SK-N-SH treated with all-trans-retinoic acid at 6 μM for 48 hours (cell line): ENCODE data around the gene INS.

Source experiments
- ARNTL ChIP-seq: fragments of 450-650 bp; formaldehyde crosslinking; IDR thresholded peaks from 2 replicates; pipeline ENCODE4 v1.5.0; 2020; ENCODE audit warnings: low read depth, mild to moderate bottlenecking, moderate library complexity, borderline replicate concordance
- BACH2 ChIP-seq: fragments of 250-450 bp; sonication (Bioruptor Pico); IDR thresholded peaks from 2 replicates; pipeline ENCODE4 v1.9.0; 2021; ENCODE audit warnings: mild to moderate bottlenecking, borderline replicate concordance
- CSDC2 ChIP-seq: fragments of 250-450 bp; sonication (Bioruptor Pico); IDR thresholded peaks from 2 replicates; pipeline ENCODE4 v1.5.0; 2020; ENCODE audit warnings: mild to moderate bottlenecking, moderate library complexity
- ESRRG ChIP-seq: fragments of 250-450 bp; sonication (Bioruptor Pico); IDR thresholded peaks from 2 replicates; pipeline ENCODE4 v1.6.1; 2021; ENCODE audit warnings: mild to moderate bottlenecking
- RARB ChIP-seq: fragments of 250-450 bp; sonication (Bioruptor Pico); IDR thresholded peaks from 2 replicates; pipeline ENCODE4 v1.8.0; 2021; ENCODE audit warnings: mild to moderate bottlenecking, moderate library complexity
- SNAI2 ChIP-seq: fragments of 250-450 bp; sonication (Bioruptor Pico); IDR thresholded peaks from 2 replicates; pipeline ENCODE4 v1.5.0; 2020; ENCODE audit warnings: mild to moderate bottlenecking, moderate library complexity
- ZFP3 ChIP-seq: fragments of 250-450 bp; sonication (Bioruptor Pico); IDR thresholded peaks from 2 replicates; pipeline ENCODE4 v1.5.0; 2020; ENCODE audit warnings: mild to moderate bottlenecking, moderate library complexity
- ZFP30 ChIP-seq: fragments of 450-650 bp; formaldehyde crosslinking; IDR thresholded peaks from 2 replicates; pipeline ENCODE4 v1.5.0; 2022; ENCODE audit warnings: mild to moderate bottlenecking, moderate library complexity
- ZNF8 ChIP-seq: fragments of 450-650 bp; formaldehyde crosslinking; IDR thresholded peaks from 2 replicates; pipeline ENCODE4 v1.5.0; 2020; ENCODE audit warnings: mild to moderate bottlenecking, moderate library complexity
- TF ChIP-seq, protein P1 (sequence below): fragments of 250-450 bp; sonication (Bioruptor Pico); IDR thresholded peaks from 2 replicates; pipeline ENCODE4 v1.5.1; 2021; ENCODE audit warnings: mild to moderate bottlenecking, moderate library complexity
- TF ChIP-seq, protein P2 (sequence below): fragments of 250-450 bp; sonication (Bioruptor Pico); IDR thresholded peaks from 2 replicates; pipeline ENCODE4 v1.8.0; 2021; ENCODE audit warnings: low read depth, mild to moderate bottlenecking, moderate library complexity, borderline replicate concordance
- TF ChIP-seq, protein P3 (sequence below): fragments of 250-450 bp; sonication (Bioruptor Pico); IDR thresholded peaks from 2 replicates; pipeline ENCODE4 v1.8.0; 2020; ENCODE audit warnings: mild to moderate bottlenecking, moderate library complexity, borderline replicate concordance
- TF ChIP-seq, protein P4 (sequence below): fragments of 250-450 bp; sonication (Bioruptor Pico); IDR thresholded peaks from 2 replicates; pipeline ENCODE4 v1.5.1; 2020; ENCODE audit warnings: low read depth, mild to moderate bottlenecking, moderate library complexity
- TF ChIP-seq, protein P5 (sequence below): fragments of 250-450 bp; sonication (Bioruptor Pico); IDR thresholded peaks from 2 replicates; pipeline ENCODE4 v1.5.0; 2020; ENCODE audit warnings: mild to moderate bottlenecking, moderate library complexity

GRCh38 chr11:2142300-2142759 lies 18.7 kb downstream of the INS start:
- TF ChIP-seq, protein P1, sequence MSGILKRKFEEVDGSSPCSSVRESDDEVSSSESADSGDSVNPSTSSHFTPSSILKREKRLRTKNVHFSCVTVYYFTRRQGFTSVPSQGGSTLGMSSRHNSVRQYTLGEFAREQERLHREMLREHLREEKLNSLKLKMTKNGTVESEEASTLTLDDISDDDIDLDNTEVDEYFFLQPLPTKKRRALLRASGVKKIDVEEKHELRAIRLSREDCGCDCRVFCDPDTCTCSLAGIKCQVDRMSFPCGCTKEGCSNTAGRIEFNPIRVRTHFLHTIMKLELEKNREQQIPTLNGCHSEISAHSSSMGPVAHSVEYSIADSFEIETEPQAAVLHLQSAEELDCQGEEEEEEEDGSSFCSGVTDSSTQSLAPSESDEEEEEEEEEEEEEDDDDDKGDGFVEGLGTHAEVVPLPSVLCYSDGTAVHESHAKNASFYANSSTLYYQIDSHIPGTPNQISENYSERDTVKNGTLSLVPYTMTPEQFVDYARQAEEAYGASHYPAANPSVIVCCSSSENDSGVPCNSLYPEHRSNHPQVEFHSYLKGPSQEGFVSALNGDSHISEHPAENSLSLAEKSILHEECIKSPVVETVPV: no peak
- TF ChIP-seq ZNF8 (CRISPR knock-in tag) (no peak), ARNTL (CRISPR knock-in tag) (no peak), ZFP3 (CRISPR knock-in tag) (no peak), CSDC2 (CRISPR knock-in tag) (no peak), ESRRG (CRISPR knock-in tag) (no peak), ZFP30 (CRISPR knock-in tag) (no peak), RARB (no peak), SNAI2 (no peak), BACH2 (CRISPR knock-in tag) (no peak)
- TF ChIP-seq, protein P2, sequence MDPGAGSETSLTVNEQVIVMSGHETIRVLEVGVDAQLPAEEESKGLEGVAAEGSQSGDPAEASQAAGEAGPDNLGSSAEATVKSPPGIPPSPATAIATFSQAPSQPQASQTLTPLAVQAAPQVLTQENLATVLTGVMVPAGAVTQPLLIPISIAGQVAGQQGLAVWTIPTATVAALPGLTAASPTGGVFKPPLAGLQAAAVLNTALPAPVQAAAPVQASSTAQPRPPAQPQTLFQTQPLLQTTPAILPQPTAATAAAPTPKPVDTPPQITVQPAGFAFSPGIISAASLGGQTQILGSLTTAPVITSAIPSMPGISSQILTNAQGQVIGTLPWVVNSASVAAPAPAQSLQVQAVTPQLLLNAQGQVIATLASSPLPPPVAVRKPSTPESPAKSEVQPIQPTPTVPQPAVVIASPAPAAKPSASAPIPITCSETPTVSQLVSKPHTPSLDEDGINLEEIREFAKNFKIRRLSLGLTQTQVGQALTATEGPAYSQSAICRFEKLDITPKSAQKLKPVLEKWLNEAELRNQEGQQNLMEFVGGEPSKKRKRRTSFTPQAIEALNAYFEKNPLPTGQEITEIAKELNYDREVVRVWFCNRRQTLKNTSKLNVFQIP (CRISPR knock-in tag): no peak
- TF ChIP-seq, protein P3, sequence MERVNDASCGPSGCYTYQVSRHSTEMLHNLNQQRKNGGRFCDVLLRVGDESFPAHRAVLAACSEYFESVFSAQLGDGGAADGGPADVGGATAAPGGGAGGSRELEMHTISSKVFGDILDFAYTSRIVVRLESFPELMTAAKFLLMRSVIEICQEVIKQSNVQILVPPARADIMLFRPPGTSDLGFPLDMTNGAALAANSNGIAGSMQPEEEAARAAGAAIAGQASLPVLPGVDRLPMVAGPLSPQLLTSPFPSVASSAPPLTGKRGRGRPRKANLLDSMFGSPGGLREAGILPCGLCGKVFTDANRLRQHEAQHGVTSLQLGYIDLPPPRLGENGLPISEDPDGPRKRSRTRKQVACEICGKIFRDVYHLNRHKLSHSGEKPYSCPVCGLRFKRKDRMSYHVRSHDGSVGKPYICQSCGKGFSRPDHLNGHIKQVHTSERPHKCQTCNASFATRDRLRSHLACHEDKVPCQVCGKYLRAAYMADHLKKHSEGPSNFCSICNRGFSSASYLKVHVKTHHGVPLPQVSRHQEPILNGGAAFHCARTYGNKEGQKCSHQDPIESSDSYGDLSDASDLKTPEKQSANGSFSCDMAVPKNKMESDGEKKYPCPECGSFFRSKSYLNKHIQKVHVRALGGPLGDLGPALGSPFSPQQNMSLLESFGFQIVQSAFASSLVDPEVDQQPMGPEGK (CRISPR knock-in tag): no peak
- TF ChIP-seq, protein P4, sequence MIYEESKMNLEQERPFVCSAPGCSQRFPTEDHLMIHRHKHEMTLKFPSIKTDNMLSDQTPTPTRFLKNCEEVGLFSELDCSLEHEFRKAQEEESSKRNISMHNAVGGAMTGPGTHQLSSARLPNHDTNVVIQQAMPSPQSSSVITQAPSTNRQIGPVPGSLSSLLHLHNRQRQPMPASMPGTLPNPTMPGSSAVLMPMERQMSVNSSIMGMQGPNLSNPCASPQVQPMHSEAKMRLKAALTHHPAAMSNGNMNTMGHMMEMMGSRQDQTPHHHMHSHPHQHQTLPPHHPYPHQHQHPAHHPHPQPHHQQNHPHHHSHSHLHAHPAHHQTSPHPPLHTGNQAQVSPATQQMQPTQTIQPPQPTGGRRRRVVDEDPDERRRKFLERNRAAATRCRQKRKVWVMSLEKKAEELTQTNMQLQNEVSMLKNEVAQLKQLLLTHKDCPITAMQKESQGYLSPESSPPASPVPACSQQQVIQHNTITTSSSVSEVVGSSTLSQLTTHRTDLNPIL (CRISPR knock-in tag): no peak
- TF ChIP-seq, protein P5, sequence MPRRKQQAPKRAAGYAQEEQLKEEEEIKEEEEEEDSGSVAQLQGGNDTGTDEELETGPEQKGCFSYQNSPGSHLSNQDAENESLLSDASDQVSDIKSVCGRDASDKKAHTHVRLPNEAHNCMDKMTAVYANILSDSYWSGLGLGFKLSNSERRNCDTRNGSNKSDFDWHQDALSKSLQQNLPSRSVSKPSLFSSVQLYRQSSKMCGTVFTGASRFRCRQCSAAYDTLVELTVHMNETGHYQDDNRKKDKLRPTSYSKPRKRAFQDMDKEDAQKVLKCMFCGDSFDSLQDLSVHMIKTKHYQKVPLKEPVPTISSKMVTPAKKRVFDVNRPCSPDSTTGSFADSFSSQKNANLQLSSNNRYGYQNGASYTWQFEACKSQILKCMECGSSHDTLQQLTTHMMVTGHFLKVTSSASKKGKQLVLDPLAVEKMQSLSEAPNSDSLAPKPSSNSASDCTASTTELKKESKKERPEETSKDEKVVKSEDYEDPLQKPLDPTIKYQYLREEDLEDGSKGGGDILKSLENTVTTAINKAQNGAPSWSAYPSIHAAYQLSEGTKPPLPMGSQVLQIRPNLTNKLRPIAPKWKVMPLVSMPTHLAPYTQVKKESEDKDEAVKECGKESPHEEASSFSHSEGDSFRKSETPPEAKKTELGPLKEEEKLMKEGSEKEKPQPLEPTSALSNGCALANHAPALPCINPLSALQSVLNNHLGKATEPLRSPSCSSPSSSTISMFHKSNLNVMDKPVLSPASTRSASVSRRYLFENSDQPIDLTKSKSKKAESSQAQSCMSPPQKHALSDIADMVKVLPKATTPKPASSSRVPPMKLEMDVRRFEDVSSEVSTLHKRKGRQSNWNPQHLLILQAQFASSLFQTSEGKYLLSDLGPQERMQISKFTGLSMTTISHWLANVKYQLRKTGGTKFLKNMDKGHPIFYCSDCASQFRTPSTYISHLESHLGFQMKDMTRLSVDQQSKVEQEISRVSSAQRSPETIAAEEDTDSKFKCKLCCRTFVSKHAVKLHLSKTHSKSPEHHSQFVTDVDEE (CRISPR knock-in tag): no peak
